GM08714 (cell line): Measurements from ENCODE around the gene GAREM1.

Source experiments
- H3K4me3 ChIP-seq: fragments of 200-500 bp; sonication (Bioruptor generic); 2 replicates; pipeline ENCODE4 v1.5.1; 2014; ENCODE audit warnings: mild to moderate bottlenecking, low read length, inconsistent platforms
- ZNF274 ChIP-seq: IDR thresholded peaks from 2 replicates; pipeline ENCODE4 v1.6.1; 2012; ENCODE audit warnings: mild to moderate bottlenecking, low read depth, low read length

The GAREM1 gene

GRCh38 chr18:32276906-32277305 lies 193.8 kb downstream of the GAREM1 start:
- no peak overlapping the region for H3K4me3 ChIP-seq
- TF ChIP-seq ZNF274, result no peak

DNA sequence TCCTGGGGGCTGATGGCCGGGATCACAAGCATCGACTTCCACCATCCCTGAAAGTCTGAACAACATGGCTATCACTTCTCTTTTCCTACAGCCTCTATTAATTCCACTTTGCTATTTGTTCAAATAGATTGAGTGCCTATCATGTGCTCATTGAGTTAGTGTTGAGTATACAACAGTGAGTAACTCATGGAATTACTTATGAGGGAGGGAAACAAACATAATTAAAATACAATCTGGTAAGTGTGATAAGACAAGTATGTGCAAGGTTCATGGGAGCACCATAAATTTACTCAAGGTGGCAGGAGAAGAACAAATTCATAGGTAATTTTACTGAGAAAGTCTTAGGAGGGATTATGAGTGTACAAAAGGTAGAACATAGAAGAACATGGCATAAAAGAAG lies 194.4 kb downstream of the GAREM1 start:
- no peak overlapping the region for H3K4me3 ChIP-seq
- no peak for TF ChIP-seq ZNF274

DNA sequence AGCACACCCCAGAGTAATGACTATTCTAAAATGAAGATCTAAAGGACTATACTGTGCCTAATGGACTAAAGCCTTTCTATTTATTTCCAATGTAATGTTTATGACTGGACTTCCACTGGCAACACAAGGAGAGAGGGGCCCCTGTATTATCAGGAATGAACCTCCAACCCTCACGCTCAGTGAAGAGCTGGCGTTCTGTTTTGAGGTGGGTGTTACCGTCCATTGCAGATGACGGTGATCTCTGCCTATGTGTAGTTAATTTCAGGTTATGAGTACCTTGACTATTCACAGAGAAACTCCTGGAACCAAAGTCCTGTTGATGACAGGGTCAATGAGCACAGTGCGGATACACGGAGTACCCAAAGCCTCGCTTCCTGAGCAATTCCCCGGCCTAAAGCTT lies 195.5 kb downstream of the GAREM1 start:
- no peak overlapping the region for H3K4me3 ChIP-seq
- TF ChIP-seq ZNF274, result no peak

DNA sequence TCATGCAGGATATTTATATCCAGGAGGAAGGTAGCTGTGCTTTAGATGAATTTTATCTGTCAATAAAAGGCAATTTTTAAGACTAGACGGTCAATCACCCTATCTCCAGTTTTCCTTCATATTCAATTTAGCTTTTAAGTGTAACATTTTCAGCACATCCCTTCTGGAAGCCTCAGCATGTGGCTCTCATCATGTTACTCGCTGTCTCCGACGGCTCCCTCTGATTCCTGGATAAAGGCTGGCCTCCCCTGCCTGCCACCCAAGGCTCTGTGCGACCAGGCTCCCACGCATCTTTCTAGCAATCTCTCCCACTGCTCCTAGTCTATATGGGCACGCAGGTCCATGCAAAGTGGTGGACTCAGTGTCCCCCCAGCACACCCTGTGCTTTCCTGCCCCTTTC lies 196.4 kb downstream of the GAREM1 start:
- TF ChIP-seq ZNF274, result no peak
- no peak overlapping the region for H3K4me3 ChIP-seq

- no peak for TF ChIP-seq ZNF274
- no peak overlapping the region for H3K4me3 ChIP-seq
Observed at GRCh38 chr18:32271672-32272208, 198.9 kb downstream of the GAREM1 start.

GRCh38 chr18:32270341-32270740 lies 200.3 kb downstream of the GAREM1 start:
- no peak for TF ChIP-seq ZNF274
- no peak overlapping the region for H3K4me3 ChIP-seq

DNA sequence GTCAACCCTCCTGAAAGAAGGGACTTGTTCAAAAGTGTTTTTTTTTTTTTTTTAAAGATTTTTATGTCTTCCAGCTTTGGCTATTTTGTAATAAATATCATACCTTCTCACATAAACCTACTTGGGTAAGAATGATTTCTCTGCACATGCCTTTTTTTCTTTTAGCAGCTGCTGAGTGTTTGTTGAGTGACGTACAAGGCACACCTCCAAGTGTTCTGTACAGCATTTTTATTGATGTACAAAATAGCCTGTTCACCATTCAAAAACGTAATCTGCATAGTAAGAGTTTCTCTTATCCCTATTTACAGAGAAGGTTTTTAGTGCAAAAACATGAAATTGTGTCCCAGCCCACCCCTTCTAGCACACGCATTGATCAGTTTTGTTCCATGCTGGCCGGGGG lies 203.2 kb downstream of the GAREM1 start:
- no peak overlapping the region for H3K4me3 ChIP-seq
- no peak for TF ChIP-seq ZNF274

DNA sequence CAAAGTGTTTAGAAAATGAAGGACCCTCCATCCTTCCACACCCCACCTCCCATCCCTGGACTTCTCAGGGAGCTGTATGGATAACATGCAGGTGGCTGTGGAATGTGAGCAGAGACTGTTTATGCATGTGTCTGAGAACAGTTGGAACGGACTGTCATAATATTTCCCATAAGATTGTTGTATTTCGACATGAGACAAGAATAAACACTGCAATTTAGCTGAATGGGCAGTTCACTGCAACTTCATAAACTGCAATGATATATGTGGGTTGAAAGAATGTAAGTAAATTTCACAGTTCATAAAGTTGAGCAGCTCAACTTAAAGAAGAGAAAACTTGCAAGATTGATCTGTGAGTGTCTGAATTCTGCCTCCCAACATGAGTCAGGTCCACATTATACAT lies 206.3 kb downstream of the GAREM1 start:
- H3K4me3 ChIP-seq, result no peak overlapping the region
- no peak for TF ChIP-seq ZNF274

DNA sequence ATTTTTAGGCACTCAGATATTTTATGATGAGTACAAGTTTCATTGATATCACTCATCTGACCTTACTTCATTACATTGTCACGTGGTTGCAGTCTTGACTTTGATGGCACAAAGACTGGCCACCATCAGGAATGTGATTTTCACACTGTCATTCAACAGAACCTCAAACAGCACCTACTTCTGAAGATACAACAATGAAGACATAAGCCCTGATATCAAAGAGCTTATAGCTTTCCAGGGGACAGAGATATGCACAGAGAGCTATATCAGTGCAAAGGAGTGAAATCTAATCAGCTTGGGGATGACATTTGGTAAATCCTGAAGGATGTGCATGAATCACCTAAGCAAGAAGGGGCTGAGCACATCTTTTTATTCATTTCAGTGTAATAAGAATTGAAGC lies 208.6 kb downstream of the GAREM1 start:
- no peak for TF ChIP-seq ZNF274
- H3K4me3 ChIP-seq, result no peak overlapping the region

GRCh38 chr18:32261003-32261402 lies 209.7 kb downstream of the GAREM1 start:
- no peak overlapping the region for H3K4me3 ChIP-seq
- TF ChIP-seq ZNF274, result no peak

GRCh38 chr18:32259553-32259952 lies 211.1 kb downstream of the GAREM1 start:
- TF ChIP-seq ZNF274, result no peak
- H3K4me3 ChIP-seq, result no peak overlapping the region

GRCh38 chr18:32258558-32259204 lies 212.0 kb downstream of the GAREM1 start:
- no peak overlapping the region for H3K4me3 ChIP-seq
- TF ChIP-seq ZNF274, result no peak

- no peak for TF ChIP-seq ZNF274
- H3K4me3 ChIP-seq, result no peak overlapping the region
Observed at GRCh38 chr18:32258148-32258547, 212.5 kb downstream of the GAREM1 start.

- no peak overlapping the region for H3K4me3 ChIP-seq
- TF ChIP-seq ZNF274, result no peak
Observed at GRCh38 chr18:32257084-32257785, 213.4 kb downstream of the GAREM1 start.

DNA sequence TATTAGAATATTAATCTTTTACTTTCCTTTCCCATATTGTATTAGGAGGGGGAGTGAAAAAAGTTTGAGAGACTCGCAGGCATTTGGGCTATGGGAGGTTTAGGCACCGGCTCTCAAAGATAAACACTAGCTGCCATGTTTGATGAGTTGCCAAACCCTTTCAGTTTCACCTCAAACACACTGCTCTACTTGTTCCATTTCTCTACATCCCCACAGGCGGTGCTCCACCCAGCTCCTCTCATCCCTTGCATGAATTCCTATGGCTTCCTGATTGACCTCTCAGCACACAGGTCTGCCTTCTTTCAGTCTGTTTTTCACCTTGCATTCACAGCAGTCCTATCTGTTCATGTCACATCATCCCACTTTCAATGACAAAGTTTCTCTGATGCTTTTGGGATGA lies 215.1 kb downstream of the GAREM1 start:
- no peak for TF ChIP-seq ZNF274
- no peak overlapping the region for H3K4me3 ChIP-seq

GRCh38 chr18:32252141-32252860 lies 218.4 kb downstream of the GAREM1 start:
- H3K4me3 ChIP-seq, result no peak overlapping the region
- no peak for TF ChIP-seq ZNF274
